ENCODE measurements around the gene FAM53A.

Gene FAM53A

DNA sequence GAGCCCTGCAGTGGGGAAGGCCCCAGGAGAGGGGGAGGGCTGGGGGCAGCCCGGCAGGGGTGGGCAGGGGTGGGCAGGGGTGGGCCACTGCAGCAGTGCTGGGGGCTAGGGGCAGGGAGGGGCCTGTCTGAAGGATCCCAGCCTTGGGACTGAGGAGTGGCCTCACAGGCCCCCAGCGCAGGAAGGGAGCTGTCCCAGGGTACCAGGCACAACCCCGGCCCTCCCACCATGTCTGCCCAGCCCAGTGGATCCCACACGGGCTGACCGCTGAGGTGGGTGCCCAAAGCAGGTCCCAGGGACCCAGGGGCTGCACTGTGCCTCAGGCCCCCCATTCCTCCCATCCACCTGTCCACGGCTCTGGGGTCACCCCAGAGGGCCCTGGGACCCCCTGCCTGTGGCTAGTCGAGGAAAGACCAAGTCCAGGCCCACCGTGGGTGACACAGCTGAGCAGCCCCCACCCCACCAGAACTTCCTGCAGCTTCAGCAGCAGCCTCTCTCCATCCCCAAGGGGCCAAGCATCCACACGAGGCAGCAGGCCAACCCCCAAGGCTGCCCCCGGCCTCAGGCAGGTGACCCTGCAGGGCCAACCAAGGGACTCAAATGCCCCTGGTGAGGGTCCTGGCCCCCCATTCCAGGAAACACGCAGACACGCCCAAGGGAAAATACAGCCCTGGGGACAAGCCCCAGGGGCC, 46.4 kb downstream of the FAM53A start:
- no peak for DNase-seq

DNA sequence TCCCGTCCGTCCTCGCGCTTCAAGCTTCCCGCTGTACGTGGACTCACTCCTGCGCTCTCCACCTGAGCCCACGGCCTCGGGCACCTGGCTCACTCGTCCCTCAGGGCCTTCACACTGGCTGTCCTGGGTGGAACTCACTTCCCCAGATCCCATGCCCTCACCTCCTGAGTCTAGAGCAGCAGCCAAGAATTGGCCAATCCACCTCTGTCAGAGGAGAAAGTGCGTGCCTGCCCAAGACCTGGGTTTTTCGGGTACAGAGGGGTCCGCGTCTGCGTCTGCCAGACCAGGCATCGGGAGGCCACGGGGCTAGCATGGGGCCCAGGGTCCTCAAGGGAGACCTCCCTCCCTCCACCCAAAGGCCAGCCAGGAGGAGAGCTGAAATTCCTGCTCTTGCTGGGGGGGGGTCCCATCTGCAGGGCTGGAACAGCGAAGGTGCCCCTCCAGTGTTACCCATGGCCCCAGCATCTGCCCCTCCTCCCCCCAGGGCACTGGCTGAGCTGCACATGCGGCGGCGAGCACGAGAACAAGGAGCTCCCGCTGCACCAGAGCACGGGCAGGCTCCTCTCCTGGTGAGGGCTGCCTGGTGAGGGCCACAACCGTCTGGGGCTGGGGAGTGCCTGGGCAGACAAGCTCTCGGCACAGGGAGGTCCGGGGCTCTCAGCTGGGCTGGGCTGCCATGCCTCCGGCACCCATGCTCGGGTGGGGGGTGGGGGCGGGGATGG, 47.5 kb downstream of the FAM53A start:
- no peak for DNase-seq

DNA sequence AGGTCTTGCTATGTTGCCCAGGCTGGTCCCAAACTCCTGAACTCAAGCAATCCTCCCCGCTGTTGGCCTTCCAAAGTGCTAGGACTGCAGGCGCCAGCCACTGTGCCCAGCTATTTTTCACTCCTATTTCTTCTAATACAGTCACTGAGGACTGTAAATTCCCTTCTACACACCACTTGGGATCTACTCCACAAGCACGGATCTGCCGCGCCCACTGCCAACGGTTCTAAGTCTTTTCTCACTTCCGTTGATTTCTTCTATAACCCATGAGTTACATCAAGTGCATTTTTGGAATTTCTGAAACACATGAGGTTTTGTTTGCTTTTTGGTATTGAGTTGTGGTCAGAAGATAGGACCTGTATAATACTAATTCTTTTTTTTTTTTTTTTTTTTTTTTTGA, 48.6 kb downstream of the FAM53A start:
- no peak for DNase-seq

DNA sequence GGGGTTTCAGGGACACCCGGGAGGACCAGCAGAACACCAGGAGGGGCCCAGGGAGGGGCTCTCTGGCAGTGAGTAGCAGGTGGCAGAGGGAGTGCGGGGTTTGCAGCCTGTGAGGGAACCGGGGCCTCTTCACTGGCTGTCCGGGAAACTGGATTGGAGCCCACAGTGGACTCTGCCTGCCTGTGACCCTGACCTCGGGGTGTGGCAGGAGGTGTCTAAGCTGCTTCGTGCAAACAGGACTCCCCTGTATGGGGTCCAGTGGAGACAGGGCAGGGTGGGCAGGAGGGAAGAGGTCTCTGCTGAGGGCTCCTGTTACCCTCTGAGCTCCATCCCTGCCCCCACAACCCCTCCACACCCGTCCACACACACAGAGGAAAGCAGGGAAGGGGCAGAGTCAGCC, 50.1 kb downstream of the FAM53A start:
- no peak for DNase-seq

DNA sequence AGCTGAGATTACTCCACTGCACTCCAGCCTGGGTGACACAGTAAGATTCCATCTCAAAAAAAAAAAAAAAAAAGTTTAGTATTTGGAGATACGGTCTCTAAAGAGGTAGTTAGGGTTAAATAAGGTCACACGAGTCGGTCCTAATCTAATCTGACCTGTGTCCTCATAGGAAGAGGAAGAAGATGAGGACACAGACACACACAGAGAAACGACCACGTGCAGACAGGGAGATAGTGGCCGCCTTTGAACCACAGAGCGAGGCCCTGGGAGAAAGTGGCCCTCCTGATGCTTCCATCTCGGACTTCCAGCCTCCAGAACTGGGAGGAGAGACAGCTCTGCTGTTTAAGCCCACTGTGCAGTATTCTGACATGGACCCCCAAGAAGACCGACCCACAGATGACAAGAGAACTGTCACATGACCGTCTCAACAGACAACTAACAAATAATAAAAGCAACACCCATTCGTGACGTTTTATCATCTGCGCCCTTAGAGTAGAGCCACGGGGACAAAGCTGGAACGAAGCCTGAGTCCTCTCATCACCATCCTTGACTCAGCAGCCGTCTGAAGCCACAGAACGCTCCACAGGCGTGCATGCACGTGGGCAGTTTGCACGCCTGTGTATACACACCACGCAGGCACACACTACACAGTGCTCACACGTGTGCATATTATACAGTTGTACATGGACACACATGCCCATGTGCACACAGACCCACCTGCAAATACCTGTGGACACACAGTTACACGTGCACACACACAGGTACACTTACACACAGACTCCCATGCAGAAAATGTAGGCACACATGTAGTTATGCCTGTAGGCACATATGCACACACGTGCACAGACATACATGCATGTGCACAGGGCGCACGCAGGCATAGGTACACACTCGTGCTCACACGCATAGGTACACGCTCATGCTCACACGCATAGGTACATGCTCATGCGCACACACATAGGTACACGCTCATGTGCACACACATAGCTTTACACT, 51.7 kb downstream of the FAM53A start:
- no peak for DNase-seq

DNA sequence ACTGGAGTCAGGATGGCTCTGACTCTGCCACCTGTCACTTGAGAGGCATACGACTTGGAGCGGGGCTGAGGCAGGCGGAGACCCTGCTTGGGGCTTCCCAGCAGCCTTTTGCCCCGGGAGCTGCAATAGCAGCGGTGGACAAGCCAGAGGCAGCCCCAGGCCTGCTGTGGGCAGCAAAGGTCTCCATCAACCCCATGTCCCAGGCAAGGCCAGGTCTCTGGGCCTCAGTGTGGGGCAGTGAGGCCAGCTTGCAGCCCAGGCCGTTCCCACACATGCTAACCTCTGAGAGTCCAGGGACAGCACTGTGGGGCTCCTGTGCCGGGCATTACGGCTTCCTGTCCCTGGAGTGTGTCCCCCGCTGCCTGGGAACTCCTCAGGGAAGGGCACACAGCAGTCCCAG, 53.0 kb downstream of the FAM53A start:
- no peak for DNase-seq

DNA sequence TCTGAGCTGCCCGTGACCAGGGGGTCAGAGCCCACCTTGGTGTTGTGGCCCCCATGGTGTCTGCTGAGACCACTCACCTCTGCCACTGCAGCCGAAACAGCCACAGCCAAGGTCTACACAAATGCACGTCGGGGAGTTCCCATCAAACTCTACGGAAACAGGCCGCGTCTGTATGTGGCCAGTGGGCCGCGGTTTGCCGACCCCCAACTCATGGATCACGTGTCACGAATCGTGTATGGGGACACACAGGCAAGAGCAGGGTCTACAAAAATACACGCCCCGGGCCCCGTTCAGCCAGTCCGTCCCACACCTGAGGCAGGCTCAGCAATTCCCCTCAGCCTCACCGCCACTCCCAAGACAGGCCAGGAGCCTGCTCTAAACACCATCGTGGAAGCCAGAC, 53.8 kb downstream of the FAM53A start:
- DNase-seq, result no peak

DNA sequence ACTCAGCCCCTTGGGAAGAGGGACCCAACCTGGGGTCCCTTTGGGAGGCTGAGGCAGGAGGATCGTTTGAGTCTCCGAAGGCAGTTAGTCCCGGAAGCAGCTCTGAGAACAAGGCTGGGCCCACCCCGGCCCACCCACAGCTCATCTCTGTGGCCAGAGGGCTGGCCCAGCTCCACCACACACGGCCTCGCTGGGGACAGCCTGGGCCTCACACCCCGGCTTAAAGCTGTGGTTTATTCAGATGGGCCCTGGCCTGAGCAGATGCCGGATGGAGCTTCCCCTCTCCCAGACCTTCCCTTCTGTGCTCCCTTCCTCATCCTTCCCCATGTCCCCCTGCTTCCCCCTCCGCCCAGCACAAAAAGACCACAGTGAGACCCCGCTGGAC, 54.4 kb downstream of the FAM53A start:
- DNase-seq, result no peak

DNA sequence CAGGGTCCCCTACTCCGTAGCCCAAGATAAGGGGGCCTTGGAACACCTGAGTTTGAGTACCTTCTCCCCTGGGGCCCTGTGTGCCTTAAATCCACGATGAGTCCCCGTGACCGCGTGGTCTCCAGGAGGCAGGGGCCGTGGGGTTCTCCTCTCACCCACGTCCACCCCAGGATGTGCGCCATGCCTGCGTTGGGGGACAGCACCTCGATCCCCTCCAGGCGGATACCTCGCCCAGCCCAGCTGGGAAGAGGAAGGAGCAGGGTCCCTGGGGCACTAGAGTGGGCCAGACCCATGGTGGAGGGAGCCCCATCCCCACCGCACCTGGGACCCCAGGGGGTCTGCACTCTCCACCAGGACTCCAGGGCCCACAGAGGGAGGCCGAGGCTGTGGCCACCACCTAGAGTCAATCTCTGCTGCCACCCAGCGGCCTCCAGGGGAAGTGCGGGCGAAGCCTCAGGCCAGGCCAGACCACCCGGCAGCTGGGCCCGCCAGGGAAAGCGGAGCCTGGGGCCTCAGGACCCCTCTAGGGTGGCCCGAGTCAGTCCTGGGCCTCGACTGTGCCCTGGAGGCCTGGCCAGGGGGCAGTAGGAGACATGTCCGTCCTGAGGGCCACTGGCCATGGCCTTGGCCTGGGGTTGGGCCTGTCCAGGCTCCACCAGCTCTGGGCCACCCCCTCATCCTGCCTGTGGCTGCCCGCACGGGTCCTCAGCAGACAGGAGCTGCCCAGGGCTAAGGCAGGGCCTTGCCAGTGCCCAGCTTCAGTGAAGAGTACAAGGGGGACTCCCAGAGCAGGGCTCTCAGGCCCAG, 55.0 kb downstream of the FAM53A start:
- no peak for DNase-seq

DNA sequence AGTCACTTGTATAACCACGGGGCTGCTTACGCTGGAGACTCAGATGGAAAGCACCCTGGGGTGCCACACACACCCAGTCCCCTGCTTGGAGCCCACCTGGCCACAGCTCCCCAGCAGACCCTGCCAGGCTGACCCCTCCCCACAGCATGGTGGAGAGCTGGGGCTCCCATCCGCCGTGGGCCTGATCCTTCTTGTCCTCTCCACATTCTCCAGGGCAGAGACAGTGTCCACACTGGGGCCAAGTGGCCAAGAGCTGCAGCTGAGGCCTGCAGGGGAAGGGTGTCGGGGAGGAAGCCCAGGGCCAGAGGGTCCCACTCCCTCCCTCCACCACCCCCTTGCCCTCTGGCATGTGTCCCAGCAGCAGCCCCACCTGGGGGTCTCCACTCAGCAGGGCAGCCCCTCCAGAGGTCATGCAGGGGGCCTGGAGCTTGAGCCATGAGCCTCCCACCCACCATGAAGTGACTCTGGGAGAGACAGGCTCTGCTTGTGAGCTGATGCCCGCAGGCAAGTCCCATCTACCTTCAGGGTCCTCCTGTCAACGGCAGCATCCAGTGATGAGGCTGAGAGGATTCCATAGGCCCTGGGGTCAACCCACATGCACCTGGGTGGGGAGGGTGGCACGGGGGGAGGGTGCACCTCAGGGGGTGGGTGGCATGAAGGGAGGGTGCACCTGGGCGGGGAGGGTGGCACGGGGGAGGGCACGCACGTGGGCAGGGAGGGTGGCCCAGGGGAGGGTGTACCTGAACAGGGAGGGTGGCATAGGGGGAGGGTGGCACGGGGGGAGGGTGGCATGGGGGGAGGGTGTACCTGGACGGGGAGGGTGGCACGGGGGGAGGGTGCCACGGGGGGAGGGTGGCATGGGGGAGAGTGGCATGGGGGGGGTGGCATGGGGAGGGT, 56.4 kb downstream of the FAM53A start:
- DNase-seq, result no peak

DNA sequence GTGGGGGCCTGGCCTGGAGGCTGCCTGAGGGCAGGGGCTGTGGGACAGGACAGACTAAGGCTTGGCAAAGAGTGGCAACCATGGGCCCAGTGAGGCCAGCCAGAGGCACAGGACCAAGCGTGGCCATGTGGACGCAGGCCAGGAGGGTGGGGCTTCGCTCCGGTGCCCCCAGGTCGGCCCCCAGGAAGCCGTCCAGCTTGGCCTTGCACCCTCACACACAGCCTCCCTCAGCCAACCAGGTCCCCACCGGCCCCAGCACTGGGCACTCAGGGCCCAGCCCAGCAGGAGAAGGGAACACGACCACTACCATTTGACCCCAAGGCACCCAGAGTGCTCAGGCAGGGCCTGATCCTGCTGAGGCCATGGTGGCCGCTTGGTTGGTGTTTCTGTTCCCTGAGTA, 57.2 kb downstream of the FAM53A start:
- DNase-seq, result no peak

DNA sequence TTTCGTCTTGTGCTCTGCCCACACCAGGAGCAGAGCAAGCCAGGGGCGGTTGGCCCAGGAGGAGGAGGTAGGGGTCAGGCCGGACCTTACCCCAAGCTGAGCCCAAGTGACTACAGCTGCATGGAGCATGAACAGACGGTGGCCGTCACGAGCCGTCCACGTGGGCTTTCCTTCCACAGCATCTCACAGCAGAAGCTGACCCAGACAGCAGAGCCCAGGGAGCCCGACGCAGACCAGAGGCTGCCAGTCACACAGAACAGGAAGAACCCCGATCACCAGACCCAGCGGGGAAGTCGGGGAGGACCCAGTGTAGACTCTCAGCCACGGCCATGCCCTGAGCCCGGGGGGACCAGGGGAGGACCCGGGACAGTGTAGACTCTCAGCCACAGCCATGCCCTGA, 58.0 kb downstream of the FAM53A start:
- DNase-seq, result no peak

DNA sequence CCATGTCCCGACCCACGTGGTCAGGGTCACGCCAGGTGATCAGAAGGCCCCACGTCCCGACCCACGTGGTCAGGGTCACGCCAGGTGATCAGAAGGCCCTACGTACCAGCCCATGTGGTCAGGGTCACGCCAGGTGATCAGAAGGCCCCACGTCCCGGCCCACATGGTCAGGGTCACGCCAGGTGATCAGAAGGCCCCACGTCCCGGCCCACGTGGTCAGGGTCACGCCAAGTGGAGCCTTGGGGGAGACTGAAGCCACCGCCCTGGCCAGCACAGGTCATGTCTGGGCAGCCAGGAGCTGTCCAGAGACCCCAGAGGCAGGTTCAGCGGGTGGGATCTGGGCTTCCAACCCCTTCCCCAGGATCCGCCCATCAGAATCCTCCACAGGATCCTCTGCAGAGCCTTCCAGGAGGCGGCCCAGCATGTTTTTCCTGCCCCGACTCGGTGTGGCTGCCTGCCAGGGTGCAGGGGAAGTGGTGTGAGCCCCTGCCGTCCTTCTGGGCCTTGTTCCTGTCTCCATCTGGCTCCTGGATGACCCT, 58.4 kb downstream of the FAM53A start:
- DNase-seq, result no peak

DNA sequence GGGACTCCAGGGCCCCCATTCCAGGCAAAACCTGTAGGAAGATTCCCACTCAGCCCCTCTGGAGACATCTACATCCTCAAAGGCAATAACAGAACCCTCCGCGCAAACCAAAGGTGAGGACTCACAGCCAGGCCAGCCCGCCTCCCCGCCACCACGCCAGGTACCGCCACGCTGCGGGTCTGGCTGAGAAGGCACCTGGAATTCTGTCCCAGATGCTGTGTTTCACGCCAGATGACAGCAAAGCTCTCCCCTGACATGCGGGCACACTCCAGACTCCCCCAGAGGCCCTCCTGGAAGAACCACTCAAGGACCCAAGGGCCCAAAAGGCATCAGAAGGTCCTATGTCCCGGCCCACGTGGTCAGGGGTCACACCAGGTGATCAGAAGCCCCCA, 59.6 kb downstream of the FAM53A start:
- no peak for DNase-seq

DNA sequence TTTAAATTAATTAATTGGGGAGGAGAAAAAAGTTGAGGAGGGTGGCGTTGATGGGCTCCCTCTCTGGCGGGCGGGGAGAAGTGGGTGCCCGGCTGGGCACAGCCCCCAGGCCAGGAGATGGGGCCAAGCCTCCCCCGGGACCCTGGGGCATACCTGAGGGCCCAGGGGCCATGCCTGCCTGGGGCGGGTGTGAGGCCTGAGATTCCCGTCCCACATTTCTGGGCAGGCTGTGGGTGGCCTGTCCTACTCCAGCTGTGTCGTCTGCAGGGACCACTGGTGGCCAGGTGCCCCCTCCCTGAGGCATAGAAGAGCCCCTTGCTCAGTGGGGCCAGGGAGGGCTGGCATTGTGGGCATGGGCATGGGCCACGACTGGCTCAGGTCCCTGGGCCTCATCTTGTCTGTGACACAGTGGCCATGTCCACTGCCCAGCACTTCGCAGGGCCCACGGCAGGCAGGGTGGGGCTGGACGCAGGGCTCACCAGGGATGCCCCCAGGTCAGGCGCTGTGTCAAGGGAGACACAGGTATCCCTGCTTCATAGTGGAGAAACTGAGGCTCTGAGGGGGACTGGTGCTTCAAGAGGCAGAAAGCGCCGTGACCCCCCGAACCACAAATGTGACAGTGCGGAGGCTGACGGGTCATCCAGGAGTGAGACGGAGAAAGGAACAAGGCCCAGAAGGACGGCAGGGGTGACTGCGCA, 60.1 kb downstream of the FAM53A start:
- no peak for DNase-seq

DNA sequence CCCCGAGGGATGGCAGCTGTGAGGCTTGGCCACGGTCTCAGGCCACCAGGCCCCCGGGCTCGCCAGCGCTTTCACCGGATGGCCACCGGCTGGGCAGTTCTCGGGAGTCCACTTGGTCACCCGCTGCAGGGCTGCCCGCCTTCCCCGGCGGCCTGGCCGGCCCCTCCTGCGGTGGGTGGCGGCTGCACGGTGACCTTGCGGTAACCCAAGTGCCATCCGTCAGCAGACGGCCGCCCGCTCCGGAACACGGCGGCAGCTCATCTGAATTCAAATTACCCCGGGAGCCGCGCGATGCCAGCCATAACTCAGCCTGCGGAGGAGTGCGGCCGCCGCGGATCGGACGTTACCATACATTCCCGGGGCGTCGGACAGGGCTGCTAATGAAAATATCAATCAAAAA, 60.7 kb downstream of the FAM53A start:
- no peak for DNase-seq

DNA sequence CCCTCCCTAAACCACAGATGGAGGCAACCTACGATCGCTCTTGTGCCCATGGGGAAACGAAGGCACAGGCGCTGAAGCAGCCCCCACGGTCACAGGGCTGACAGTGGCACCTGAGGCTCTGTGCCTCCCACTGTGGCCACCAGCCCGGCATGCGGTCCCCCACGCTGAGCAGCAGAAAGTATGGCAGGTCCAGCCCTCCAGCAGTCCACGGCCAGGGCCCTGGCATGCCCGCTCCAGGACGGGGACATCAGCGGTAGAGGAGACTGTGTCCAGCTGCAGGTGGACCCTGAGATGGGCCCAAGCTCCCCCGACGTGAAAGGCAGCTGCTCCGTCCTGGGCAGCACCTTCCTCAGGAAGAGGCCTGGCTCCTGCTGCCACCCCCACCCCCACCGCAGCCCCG, 61.2 kb downstream of the FAM53A start:
- DNase-seq, result no peak

DNA sequence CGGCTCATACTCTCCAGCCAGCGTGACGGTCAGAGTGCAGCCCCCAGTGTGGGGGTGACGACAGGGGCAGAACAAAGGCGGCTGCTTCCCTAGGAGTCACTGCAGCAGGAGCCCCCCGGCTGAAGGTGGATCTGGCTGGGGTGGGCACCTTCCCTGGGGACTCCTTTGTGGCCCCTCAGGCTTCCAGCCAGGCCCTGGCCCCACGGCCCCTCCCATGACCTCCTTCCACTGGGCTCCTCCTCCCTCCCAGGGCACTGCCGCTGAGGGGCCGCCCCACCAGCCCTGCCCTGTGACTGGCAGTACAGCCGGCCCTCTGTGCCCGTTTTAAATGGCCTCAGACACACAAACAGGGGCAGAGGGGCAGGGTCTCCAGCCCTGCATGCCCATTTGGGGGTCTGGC, 61.9 kb downstream of the FAM53A start:
- no peak for DNase-seq

DNA sequence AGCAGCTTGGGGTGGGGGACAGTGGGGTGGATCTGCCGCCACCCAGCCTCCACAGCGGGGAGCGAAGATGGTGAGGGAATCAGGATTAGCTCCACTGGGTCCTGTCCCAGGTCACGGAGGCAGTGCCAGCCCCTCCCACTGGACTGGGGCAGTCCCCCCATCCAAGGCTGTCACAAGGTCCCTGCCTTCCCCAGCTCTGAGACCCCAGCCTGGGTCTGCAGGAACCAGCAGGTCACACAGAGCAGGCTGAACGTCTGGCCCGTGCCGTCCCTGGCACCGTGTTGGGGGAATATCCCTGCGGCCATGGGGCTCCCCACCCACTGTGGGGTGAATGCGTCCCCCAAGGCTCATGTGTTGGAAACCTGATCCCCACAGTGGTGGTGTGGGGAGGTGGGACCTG, 62.6 kb downstream of the FAM53A start:
- no peak for DNase-seq

DNA sequence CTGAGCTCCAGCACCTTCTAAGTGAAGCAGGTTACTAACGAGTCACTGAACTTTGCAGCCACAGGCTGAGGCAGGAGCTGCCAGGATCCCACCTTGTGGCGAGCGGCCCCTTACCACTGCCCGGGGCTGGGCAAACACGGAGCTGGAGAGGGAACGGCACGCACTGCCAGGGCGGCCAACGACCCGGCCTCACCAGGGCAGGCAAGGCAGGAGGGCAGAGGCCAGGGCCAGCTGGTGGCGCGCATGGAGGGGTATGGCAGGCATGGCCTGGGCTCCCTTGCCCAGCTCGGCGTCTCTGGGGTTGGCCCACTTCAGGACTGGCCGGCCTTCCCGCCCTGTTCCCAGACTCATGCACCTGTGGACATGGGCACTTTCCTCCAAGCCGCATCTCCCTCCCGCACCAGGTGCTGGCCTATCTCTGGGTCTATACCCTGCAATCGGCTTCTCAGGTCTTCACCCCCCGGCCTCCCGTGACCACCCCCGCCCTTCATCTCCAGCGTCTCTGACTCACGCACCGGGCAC, 64.9 kb downstream of the FAM53A start:
- no peak for DNase-seq

DNA sequence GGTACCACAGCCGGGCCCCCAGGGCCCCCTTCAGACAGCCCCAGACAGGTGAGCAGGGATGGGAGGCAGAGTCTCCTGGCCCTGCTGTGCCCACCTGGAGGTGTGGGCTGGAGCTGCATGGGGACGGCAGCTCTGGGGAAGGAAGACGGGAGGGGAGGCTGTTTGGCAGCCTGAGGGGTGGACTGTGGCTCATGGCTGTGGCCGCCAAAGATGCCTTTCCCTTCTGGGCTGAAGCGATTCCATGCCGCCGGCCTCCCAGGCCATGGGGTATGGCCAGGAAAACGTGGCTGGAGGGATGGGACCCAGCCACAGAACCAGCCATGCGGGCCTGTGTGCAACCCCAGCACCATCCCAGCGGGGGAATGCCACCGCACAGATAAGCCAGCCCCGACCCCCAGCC, 65.7 kb downstream of the FAM53A start:
- DNase-seq, result no peak

Measured in NCI-H524 treated with DMSO at 0.1 percent for 48 hours (cell line).